SK-N-SH treated with all-trans-retinoic acid at 6 μM for 48 hours (cell line): Measurements from ENCODE around the gene TANC2.

Experiments used
- ATAC-seq: fragments of 200-7000 bp; cut with Tn5 transposase; 3 replicates; pipeline ENCODE4 v1.9.1; 2020; ENCODE audit warnings: mild to moderate bottlenecking, moderate library complexity
- ARNTL ChIP-seq: fragments of 450-650 bp; formaldehyde crosslinking; IDR thresholded peaks from 2 replicates; pipeline ENCODE4 v1.5.0; 2020; ENCODE audit warnings: low read depth, mild to moderate bottlenecking, moderate library complexity, borderline replicate concordance
- BACH2 ChIP-seq: fragments of 250-450 bp; sonication (Bioruptor Pico); IDR thresholded peaks from 2 replicates; pipeline ENCODE4 v1.9.0; 2021; ENCODE audit warnings: mild to moderate bottlenecking, borderline replicate concordance
- CREB5 ChIP-seq: fragments of 250-450 bp; sonication (Bioruptor Pico); IDR thresholded peaks from 2 replicates; pipeline ENCODE4 v1.5.1; 2020; ENCODE audit warnings: low read depth, mild to moderate bottlenecking, moderate library complexity
- CSRNP3 ChIP-seq: fragments of 250-450 bp; sonication (Bioruptor Pico); IDR thresholded peaks from 2 replicates; pipeline ENCODE4 v1.5.1; 2021; ENCODE audit warnings: mild to moderate bottlenecking, moderate library complexity
- ESRRG ChIP-seq: fragments of 250-450 bp; sonication (Bioruptor Pico); IDR thresholded peaks from 2 replicates; pipeline ENCODE4 v1.6.1; 2021; ENCODE audit warnings: mild to moderate bottlenecking
- GLIS3 ChIP-seq: fragments of 250-450 bp; sonication (Bioruptor Pico); IDR thresholded peaks from 2 replicates; pipeline ENCODE4 v1.5.0; 2020; ENCODE audit warnings: mild to moderate bottlenecking, moderate library complexity
- ISL1 ChIP-seq: fragments of 250-450 bp; sonication (Bioruptor Pico); IDR thresholded peaks from 2 replicates; pipeline ENCODE4 v2.1.2; 2022; ENCODE audit warnings: mild to moderate bottlenecking, moderate library complexity
- OSR1 ChIP-seq: fragments of 250-450 bp; sonication (Bioruptor Pico); IDR thresholded peaks from 2 replicates; pipeline ENCODE4 v1.8.0; 2022; ENCODE audit warnings: moderate library complexity, mild to moderate bottlenecking, inconsistent platforms
- PATZ1 ChIP-seq: fragments of 250-450 bp; sonication (Bioruptor Pico); IDR thresholded peaks from 2 replicates; pipeline ENCODE4 v1.8.0; 2020; ENCODE audit warnings: mild to moderate bottlenecking, moderate library complexity, borderline replicate concordance
- POU6F1 ChIP-seq: fragments of 250-450 bp; sonication (Bioruptor Pico); IDR thresholded peaks from 2 replicates; pipeline ENCODE4 v1.8.0; 2021; ENCODE audit warnings: low read depth, mild to moderate bottlenecking, moderate library complexity, borderline replicate concordance
- PPARA ChIP-seq: fragments of 250-450 bp; sonication (Bioruptor Pico); IDR thresholded peaks from 2 replicates; pipeline ENCODE4 v1.5.0; 2020; ENCODE audit warnings: mild to moderate bottlenecking, borderline replicate concordance
- SNAI2 ChIP-seq: fragments of 250-450 bp; sonication (Bioruptor Pico); IDR thresholded peaks from 2 replicates; pipeline ENCODE4 v1.5.0; 2020; ENCODE audit warnings: mild to moderate bottlenecking, moderate library complexity
- TCF4 ChIP-seq: fragments of 250-450 bp; sonication (Bioruptor Pico); IDR thresholded peaks from 2 replicates; pipeline ENCODE4 v1.8.0; 2021; ENCODE audit warnings: mild to moderate bottlenecking, moderate library complexity, borderline replicate concordance
- TSHZ2 ChIP-seq: fragments of 250-450 bp; sonication (Bioruptor Pico); IDR thresholded peaks from 2 replicates; pipeline ENCODE4 v1.5.0; 2020; ENCODE audit warnings: mild to moderate bottlenecking, moderate library complexity
- ZFP3 ChIP-seq: fragments of 250-450 bp; sonication (Bioruptor Pico); IDR thresholded peaks from 2 replicates; pipeline ENCODE4 v1.5.0; 2020; ENCODE audit warnings: mild to moderate bottlenecking, moderate library complexity
- ZNF70 ChIP-seq: fragments of 450-650 bp; formaldehyde crosslinking; IDR thresholded peaks from 2 replicates; pipeline ENCODE4 v1.5.0; 2020; ENCODE audit warnings: mild to moderate bottlenecking, moderate library complexity

Gene TANC2

GRCh38 chr17:62927083-62927482 lies 39.0 kb upstream of the TANC2 start (continued):
- no peak for TF ChIP-seq TSHZ2

- TF ChIP-seq SNAI2 (no peak), BACH2 (no peak), CSRNP3 (CRISPR knock-in tag) (no peak), TCF4 (no peak), ARNTL (CRISPR knock-in tag) (no peak), ISL1 (CRISPR knock-in tag) (no peak), PATZ1 (no peak), PPARA (no peak), ZFP3 (CRISPR knock-in tag) (no peak), OSR1 (no peak)
- ATAC-seq = no peak
Measured at GRCh38 chr17:62929320-62929719, 36.7 kb upstream of the TANC2 start.

GRCh38 chr17:62931101-62931500 lies 34.9 kb upstream of the TANC2 start:
- no peak for ATAC-seq
- TF ChIP-seq POU6F1 (CRISPR knock-in tag) (no peak), TCF4 (no peak)
- TF ChIP-seq, all 23 proteins: peak for 0

- ATAC-seq = no peak
- TF ChIP-seq TCF4 = no peak
Measured at GRCh38 chr17:62933501-62934385, 32.3 kb upstream of the TANC2 start.

GRCh38 chr17:62935098-62935497 lies 30.9 kb upstream of the TANC2 start:
- TF ChIP-seq ISL1 (CRISPR knock-in tag) (peak; percentile 35; the same call in 1 of the 2 replicates), CREB5 (no peak)
- ATAC-seq = no peak

- no peak for TF ChIP-seq ZNF70
- TF ChIP-seq ESRRG (CRISPR knock-in tag) = no peak
- TF ChIP-seq GLIS3 (CRISPR knock-in tag) = no peak
- no peak for TF ChIP-seq TCF4
Measured at GRCh38 chr17:62935523-62935922, 30.5 kb upstream of the TANC2 start.

More at GRCh38 chr17:62935523-62935922, 30.5 kb upstream of the TANC2 start:
- ATAC-seq = no peak
